NT2/D1 (cell line): ENCODE results near the gene HOMER1.

Experiments
- SUZ12 ChIP-seq: IDR thresholded peaks from 2 replicates; pipeline ENCODE4 v1.6.1; 2011; ENCODE audit not compliant: insufficient read length, insufficient read depth; ENCODE audit errors: extremely low read depth
- YY1 ChIP-seq: IDR thresholded peaks from 2 replicates; pipeline ENCODE4 v1.6.1; 2011; ENCODE audit not compliant: insufficient read length, insufficient read depth
- ZNF274 ChIP-seq: IDR thresholded peaks from 2 replicates; pipeline ENCODE4 v1.6.1; 2011; ENCODE audit warnings: mild to moderate bottlenecking, low read depth, low read length

GRCh38 chr5:79490323-79490936 is 23.5 kb downstream of the HOMER1 start:
- no peak for TF ChIP-seq SUZ12
- TF ChIP-seq ZNF274 = no peak
- no peak for TF ChIP-seq YY1
